Thoracic aorta (tissue), 2 donors: ENCODE results near the gene METTL1. TPM values are rescaled to one million over a fixed set of nuclear protein-coding genes. Genes with fewer than 3 reads are reported as not detected.

ENCODE experiments used
- ATAC-seq: fragments of 150-250 bp; one replicate; pipeline ENCODE4 v1.8.0; 2017; ENCODE audit warnings: low read depth; ENCODE audit not compliant: insufficient number of reproducible peaks, low FRiP score
- DNase-seq: peaks from one replicate; pipeline ENCODE4 v3.0.0-alpha.2; 2020; ENCODE audit warnings: low spot score
- H3K27ac ChIP-seq, 2 donors: fragments of 200-600 bp; sonication (generic); 1 replicate in 1 of 2; 2 replicates in 1 of 2; pipeline ENCODE4 v1.5.1; 2016; ENCODE audit warnings: mild to moderate bottlenecking in 2 of 2, moderate library complexity in 2 of 2
- H3K27me3 ChIP-seq: fragments of 200-600 bp; sonication (generic); replicated peaks from 2 replicates; pipeline ENCODE4 v1.6.0; 2016; ENCODE audit warnings: mild to moderate bottlenecking; ENCODE audit not compliant: insufficient read depth
- H3K36me3 ChIP-seq: fragments of 200-600 bp; sonication (generic); one replicate; pipeline ENCODE4 v1.5.1; 2016
- H3K4me1 ChIP-seq, 2 donors: fragments of 200-600 bp; sonication (generic); 1 replicate in 1 of 2; 2 replicates in 1 of 2; pipeline versions ENCODE4 v1.5.1 to v1.6.0; 2016; ENCODE audit warnings: low read depth in 2 of 2, mild to moderate bottlenecking in 1 of 2; ENCODE audit not compliant: control insufficient read depth in 1 of 2
- H3K4me3 ChIP-seq: fragments of 200-600 bp; sonication (generic); 2 replicates; pipeline ENCODE4 v1.5.1; 2016; ENCODE audit warnings: mild to moderate bottlenecking
- H3K9me3 ChIP-seq: fragments of 200-600 bp; sonication (generic); 2 replicates; pipeline ENCODE4 v1.5.1; 2016
- total RNA-seq, 2 donors: library from RNA; depleted of rRNA; stranded (reverse); fragments of >200 nt; gene quantifications; one replicate each; pipeline versions ENCODE4 v1.1.0 to v1.2.3, GENCODE V29; 2016
- TF ChIP-seq, protein P1 (sequence below): fragments of 200-600 bp; sonication (generic); IDR thresholded peaks from one replicate; pipeline ENCODE4 v1.5.1; 2019; ENCODE audit warnings: antibody characterized with exemption

Gene METTL1
- total RNA-seq, 2 donors from 2014 or later: 10.4 to 13.5 TPM

DNA sequence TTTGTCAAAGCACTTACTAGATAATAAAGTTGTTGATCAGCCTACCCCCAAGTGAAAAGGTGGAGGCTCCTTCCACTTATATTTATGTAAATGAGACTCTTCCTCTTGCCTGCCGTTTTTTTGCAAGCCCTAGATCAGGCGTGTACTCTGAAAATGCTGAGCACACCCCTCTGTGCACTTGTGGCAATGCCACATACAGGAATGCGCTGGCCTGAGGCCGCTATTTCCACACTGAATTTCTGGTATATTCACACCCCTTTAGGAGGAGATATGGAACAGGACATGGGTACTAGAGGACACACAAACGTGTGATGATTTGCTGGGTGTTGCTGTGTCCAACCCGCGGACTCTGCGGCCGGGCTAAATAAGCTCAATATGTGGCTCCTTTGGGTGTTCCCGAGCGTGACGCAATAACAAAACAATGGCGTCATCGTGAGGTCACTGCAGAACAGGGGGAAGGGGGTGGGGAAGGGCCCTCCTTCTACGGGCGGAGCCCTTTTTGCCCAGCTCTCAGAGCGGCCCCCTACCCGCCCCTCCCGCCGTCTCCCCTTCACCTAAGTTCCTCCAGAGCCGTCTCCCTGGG, 27.6 kb downstream of the METTL1 start:
- TF ChIP-seq, protein P1, sequence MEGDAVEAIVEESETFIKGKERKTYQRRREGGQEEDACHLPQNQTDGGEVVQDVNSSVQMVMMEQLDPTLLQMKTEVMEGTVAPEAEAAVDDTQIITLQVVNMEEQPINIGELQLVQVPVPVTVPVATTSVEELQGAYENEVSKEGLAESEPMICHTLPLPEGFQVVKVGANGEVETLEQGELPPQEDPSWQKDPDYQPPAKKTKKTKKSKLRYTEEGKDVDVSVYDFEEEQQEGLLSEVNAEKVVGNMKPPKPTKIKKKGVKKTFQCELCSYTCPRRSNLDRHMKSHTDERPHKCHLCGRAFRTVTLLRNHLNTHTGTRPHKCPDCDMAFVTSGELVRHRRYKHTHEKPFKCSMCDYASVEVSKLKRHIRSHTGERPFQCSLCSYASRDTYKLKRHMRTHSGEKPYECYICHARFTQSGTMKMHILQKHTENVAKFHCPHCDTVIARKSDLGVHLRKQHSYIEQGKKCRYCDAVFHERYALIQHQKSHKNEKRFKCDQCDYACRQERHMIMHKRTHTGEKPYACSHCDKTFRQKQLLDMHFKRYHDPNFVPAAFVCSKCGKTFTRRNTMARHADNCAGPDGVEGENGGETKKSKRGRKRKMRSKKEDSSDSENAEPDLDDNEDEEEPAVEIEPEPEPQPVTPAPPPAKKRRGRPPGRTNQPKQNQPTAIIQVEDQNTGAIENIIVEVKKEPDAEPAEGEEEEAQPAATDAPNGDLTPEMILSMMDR: no peak
- H3K27ac ChIP-seq: peak overlapping the region; percentile 98
- H3K4me1 ChIP-seq: peaks cover 3 to 6% of the 10 kb centered on the region in 2 donors
- peaks cover 21% of the 10 kb centered on the region for H3K36me3 ChIP-seq
- ATAC-seq (peak; percentile 63), DNase-seq (peak; percentile 70)
- H3K4me3 ChIP-seq: peak overlapping the region; percentile 97
- no peaks in the 10 kb centered on the region for H3K27me3 ChIP-seq
- no peaks in the 10 kb centered on the region for H3K9me3 ChIP-seq

DNA sequence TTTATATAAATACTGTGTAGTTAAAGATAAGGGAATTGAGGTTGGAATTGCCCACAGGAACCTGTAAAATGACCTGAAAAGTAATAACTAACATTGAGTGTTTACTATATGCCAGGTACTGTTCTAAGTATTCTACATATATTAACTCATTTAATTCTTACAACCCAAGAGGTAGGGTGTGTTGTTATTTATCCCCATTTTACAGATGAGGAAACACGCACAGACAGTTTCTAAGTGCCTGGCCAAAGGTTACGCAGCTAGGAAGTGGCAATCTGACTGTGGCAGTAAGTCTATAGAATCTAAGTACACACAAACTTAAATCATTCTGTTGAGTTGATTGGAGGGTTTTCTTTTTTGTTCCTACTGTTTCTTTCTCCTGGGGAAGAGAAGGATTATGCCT, 28.1 kb downstream of the METTL1 start:
- TF ChIP-seq, protein P1: no peak
- H3K36me3 ChIP-seq: peaks cover 17% of the 10 kb centered on the region
- no peak overlapping the region for H3K27ac ChIP-seq
- no peak overlapping the region for H3K4me3 ChIP-seq
- H3K4me1 ChIP-seq: peaks cover 6 to 7% of the 10 kb centered on the region in 2 donors
- no peaks in the 10 kb centered on the region for H3K9me3 ChIP-seq
- H3K27me3 ChIP-seq: no peaks in the 10 kb centered on the region
- ATAC-seq (no peak), DNase-seq (no peak)

GRCh38 chr12:57741844-57742738, 29.8 kb downstream of the METTL1 start:
- DNase-seq (no peak), ATAC-seq (no peak)
- H3K27ac ChIP-seq: no peak overlapping the region
- H3K4me1 ChIP-seq: peaks cover 21 to 23% of the 10 kb centered on the region in 2 donors
- TF ChIP-seq, protein P1: no peak
- H3K9me3 ChIP-seq: no peaks in the 10 kb centered on the region
- H3K4me3 ChIP-seq: peak overlapping the region; percentile 55
- H3K36me3 ChIP-seq: peaks cover 3% of the 10 kb centered on the region
- H3K27me3 ChIP-seq: peaks cover 8% of the 10 kb centered on the region

- Histone ChIP-seq H3K36me3 (no peaks in the 10 kb centered on the region), H3K4me3 (peak overlapping the region; percentile 55)
Observed at GRCh38 chr12:57741413-57741789, 30.5 kb downstream of the METTL1 start.

More at GRCh38 chr12:57741413-57741789, 30.5 kb downstream of the METTL1 start:
- Histone ChIP-seq H3K9me3 (no peaks in the 10 kb centered on the region), H3K27ac (no peak overlapping the region), H3K4me1 (peaks cover 25 to 30% of the 10 kb centered on the region in 2 donors), H3K27me3 (peaks cover 14% of the 10 kb centered on the region)
- TF ChIP-seq, protein P1: no peak
- no peak for DNase-seq
- ATAC-seq: no peak
